HG03103 (cell line): Measurements from ENCODE around the gene MXD1.

ENCODE experiments used
- ATAC-seq: cut with Tn5 transposase; IDR thresholded peaks from one replicate; pipeline ENCODE4 v1.9.1; 2021; ENCODE audit warnings: low read depth; ENCODE audit not compliant: unreplicated experiment

The MXD1 gene

DNA sequence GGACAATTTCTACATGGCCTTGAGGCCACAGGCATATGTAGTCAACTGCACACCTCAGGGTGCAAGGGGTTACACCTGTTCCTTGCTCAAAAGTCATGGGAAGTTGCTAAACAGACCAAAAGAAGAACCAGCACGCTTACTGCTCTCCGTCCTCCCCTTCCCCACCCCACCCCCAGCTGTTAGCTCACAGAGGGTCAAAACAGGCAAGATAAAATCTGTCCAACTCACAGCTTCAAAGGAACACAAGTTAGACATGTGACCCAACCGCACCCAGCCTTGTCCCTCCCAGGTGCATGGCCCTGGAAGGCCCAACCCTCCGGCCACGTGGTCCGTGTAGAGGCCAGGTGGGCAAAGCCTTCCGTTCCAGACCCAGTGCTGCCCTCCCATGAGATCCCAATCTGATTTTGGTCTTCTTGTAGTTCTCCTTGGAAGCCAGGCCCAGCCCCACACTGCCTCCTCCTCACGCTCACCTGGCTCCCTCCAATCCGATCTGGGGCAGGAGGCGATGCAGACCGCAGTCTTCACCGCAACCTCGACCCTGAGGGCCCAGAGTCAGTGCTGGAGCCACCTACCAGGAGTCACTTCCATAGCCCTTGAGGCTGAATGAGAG lies 61.0 kb downstream of the MXD1 start:
- ATAC-seq: no peak

DNA sequence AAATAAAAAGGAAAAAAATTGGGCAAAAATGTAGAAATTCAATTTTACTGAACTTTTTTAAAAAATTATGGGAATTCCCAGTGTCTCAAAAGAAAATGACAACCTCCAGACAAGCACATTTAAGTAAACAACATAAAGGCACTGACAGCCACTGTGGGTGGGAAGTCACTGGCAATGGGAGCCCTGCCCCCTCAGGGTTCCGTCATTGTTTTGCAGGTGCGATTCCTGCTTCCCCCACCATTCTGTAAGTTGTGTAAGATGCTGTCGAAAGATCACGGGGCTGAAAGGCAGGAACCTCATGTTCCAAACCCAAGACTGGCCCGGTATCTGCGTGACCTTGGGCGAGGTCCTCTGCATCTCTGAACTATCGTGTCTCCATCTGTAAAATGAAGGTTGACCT lies 62.3 kb downstream of the MXD1 start:
- no peak for ATAC-seq

DNA sequence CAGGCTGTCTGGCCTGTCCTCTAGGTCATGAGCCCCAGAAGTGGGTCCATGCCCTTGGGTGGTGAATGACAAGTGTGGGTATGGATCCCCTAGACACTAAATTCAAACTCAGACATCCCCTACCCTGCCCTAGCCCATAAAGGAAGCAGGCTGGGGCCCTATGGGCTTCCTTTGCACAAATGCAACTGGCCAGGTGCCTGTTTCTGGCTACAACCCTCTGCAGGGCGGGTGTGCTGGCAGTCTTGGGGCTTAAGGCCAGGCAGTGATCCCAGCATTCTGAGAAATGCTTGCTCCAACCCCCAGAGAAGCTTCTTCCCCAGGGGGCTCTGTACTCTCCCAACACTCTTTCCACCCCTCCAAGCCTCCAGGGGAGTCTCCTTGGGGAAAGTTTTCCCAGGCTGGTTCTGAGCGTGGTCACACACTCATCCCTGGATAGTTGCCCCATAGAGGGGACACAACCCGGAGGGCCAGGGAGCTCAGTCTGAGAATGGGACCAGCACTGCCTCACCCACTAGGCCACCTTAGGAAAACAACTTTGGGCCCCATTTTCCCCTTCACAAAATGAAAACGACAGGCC lies 63.1 kb downstream of the MXD1 start:
- ATAC-seq: no peak

DNA sequence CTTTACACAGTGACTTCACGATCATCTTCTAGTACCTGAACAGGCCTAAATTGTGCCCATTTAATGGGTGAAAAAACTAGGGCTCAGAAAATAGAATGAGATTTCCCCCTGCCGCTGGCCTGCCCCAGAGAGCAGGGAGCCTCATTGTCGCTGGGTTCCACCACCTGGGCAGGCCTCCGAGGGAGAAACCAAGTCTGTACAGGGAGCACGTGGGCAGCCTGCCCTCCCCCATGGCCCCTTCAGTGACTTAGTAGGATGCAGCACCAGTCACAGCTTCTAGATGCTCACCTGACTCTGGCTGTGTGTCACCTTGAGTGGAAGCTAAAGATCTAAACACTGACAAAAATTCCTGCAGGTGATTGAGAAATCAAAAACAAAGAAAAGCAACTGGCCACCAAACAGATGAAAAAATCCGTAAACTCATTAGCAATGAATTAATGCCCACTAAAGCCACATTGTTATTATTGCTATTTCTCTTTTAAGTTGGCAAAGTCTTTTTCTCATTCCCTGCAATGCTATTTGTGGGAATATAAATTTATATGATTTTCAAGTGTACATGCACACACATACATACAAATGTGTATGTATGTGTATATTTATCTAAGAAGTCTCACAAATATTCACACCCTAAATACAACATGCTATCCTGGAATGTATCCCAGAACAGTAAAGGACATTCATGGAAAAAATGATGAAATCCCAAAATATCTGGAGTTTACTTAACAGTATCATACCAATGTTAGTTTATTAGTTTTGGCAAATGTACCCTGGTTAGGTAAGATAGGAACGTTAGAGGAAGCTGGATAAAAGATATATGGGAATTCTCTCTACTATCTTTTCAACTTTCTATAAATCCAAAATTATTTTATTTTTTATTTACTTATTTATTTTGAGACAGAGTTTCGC lies 65.2 kb downstream of the MXD1 start:
- no peak for ATAC-seq

DNA sequence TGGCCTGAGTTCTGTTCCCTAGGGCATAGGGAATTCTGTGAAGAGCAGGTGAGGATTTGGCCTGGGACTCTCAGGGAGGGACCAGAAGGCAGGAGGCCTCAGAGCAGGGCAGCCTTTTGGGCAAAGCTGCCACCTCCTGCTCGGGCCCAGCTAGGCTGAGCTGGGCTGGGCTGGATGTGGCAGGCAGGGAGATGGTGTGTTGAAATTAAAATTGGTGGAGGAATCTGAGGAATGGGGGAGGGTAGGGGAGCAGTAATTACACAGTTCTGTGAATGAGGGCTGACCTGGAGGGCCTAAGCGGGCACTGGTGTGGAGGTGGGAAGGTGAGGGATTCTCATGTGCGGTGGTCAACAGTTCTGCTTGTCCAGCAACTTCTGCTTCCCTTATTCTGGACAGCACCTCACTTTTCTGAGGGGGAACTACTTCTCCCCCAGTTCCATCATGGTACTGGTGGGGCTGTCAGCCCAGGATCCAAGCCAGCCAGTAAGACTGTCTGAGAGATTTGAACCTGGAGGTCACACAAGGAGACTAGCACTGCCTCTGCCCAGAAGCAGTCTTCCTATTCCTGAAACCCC lies 68.6 kb downstream of the MXD1 start:
- ATAC-seq: no peak

DNA sequence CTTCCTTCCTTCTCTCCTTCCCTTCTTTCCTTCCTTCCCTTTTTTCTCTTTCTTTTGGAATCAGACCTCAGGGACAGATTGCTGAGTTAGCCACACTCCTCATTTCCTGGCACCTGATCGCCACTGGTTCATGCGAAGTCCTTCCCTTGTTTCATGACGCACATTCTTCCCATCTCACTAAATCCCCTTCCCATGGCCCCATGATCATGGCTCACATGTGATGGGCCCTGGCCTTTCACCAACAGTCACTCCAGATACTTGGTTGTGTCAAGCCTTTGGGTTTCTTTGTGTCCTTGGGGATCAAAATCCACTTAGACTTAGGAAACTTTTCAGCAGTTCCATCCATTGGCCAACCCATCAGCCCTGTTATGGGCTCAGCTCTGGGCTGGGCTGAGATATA lies 70.3 kb downstream of the MXD1 start:
- no peak for ATAC-seq

DNA sequence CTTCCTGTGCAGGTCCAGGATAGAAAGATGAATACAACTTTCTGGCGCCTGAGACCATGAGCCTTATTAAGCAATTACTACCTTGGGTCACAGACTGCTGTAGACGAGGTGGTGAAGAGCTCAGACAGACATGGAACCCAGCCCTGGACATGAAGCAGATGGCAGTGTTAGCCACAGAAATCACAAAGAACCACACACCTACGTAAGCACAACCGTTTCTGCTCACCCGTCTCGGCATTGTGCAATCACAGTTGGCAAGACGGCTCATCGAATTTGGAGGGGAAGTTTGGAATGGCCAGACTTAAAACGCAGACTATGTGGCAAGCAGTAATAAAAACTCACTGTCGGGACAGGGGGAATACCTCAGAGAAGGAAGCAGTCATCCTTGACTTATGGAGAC lies 70.8 kb downstream of the MXD1 start:
- no peak for ATAC-seq

DNA sequence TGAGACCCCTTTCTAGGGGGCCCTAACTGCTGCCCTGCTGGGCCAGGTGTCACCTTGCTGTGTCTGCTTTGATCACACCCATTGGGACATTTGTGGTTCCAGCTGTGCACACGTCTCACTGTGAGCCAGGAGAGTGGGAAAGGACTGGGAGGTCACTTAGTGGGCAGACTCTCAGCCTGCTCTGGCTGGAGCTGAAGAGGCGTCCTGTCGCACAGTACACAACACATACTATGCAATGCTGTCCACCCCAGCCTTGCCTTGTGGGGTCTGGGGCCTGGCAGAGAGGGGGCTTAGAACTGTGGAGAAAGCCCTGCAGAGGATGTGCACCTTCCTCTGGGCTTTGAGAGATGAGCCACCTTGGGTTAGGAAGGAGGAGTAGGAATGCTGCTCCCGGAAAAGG lies 71.8 kb downstream of the MXD1 start:
- no peak for ATAC-seq

DNA sequence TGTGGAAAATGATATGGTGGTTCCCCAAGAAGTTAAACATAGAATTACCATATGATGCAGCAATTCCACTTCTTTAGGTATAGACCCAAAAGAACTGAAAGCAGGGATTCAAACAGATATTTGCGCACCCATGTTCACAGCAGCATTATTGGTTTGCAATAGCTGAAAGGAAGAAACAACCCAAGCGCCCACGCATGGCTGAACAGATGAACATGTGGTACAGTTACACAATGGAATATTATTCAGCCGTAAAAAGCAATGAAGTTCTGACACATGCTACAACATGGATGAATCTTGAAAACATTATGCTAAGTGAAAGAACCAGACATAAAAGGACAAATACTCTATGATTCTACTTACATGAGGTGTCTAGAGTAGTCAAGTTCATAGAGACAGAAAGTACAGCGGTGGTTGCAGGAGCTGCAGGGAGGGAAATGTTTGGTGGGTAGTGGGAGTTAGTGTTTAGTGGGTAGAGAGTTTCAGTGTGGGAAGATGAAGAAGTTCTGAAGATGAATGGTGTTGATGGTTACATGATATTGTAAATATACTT lies 73.3 kb downstream of the MXD1 start:
- ATAC-seq: no peak

DNA sequence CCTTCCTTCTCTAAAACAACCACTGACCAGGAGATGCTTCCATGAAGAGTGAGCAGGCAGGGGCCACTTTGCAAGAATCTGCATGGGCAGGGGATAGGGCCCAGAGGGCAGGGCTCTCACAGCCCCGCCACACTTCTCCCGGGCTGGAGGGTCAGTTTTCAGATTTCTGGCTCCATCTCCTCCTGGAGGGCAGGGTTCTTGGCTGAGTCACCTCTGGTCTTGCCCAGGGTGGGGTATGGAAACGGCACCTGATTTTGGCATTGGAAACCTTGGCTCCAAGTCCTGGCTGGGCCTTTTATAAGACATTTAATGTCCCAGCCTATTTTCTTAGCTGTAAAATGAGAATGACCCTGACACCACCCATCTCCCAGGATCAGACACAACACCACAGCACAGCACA lies 74.1 kb downstream of the MXD1 start:
- ATAC-seq: no peak

DNA sequence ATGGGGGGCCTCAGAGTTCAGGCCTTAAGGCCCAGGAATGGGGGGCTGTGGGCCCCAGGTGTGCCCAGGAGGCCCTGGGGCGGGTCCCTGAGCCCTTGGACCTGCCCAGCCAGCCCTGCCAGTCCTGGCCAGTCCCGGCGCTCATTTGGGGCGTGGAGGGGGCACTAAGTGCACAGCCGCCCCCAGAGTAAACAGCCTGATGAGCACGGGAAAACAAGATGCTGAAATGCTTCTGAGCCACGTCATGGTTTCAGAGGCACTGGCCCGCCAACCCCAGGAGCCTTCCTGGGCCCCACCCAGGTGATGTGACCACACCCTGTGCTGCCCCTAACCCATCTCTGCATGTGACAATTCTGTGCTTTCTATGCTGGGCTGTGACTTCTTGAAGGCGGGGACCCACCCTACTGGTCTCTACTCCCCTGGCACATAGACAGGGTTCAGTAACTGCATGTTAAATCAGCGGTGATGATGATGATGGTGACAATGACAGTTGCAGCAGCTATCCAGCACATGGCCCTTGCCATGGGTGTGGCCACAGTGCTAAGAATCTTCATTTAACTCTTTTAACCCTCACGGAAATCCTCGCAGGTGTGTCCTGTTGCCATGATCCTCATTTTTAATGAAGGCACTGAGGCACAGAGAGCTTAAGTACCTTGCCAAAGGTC lies 74.7 kb downstream of the MXD1 start:
- ATAC-seq: no peak
